ENCODE data around the gene FUOM.
"Not testable (repeated sequence)": the region's sequence is repeated elsewhere in the genome, so short reads cannot be mapped to it uniquely, and the experiment has no call there.

GRCh38 chr10:133367461-133367860 is 9.6 kb upstream of the FUOM start:
- TF ChIP-seq CTCF (conservative IDR thresholded peaks at IDR 0.05; ENCODE audit: low read depth in 2 of 2); EZH2phosphoT487 (IDR thresholded peaks at IDR 0.05; ENCODE audit: unreplicated experiment); EZH2 (IDR thresholded peaks at IDR 0.05; ENCODE audit: low read depth, unreplicated experiment); ZNF331 (CRISPR knock-in tag; IDR thresholded peaks at IDR 0.05; ENCODE audit: low read depth); POLR2AphosphoS5 (IDR thresholded peaks at IDR 0.05; ENCODE audit: low read depth); CREB1 (CRISPR knock-in tag; IDR thresholded peaks at IDR 0.05; ENCODE audit: low read depth); REST (IDR thresholded peaks at IDR 0.05; ENCODE audit: unreplicated experiment); ZNF114 (CRISPR knock-in tag; IDR thresholded peaks at IDR 0.05); JUNB (IDR thresholded peaks at IDR 0.05; ENCODE audit: unreplicated experiment); NANOG (IDR thresholded peaks at IDR 0.05; ENCODE audit: borderline replicate concordance): not testable (repeated sequence)

Data from GM23338 (cell line).